Measurements from ENCODE around the gene ABHD17C.

Gene ABHD17C

GRCh38 chr15:80697075-80697685 lies 2.1 kb downstream of the ABHD17C start:
- peak overlapping the region; percentile 78 for H3K4me3 ChIP-seq (ENCODE audit: low read depth, low read length)
- no peak for TF ChIP-seq CTCF (IDR thresholded peaks at IDR 0.05; ENCODE audit: low read depth, low read length)

GRCh38 chr15:80698676-80699075 lies 3.6 kb downstream of the ABHD17C start:
- no peak for TF ChIP-seq CTCF (IDR thresholded peaks at IDR 0.05; ENCODE audit: low read depth, low read length)
- peak overlapping the region; percentile 1; the same call in 1 of the 2 replicates for H3K4me3 ChIP-seq (ENCODE audit: low read depth, low read length)

- TF ChIP-seq CTCF (IDR thresholded peaks at IDR 0.05; ENCODE audit: low read depth, low read length), result no peak
Observed at GRCh38 chr15:80699981-80700380, 4.9 kb downstream of the ABHD17C start.

GRCh38 chr15:80701676-80702311 lies 6.7 kb downstream of the ABHD17C start:
- TF ChIP-seq CTCF (IDR thresholded peaks at IDR 0.05; ENCODE audit: low read depth, low read length), result no peak

More at GRCh38 chr15:80699981-80700380, 4.9 kb downstream of the ABHD17C start:
- no peak overlapping the region for H3K4me3 ChIP-seq (ENCODE audit: low read depth, low read length)

GRCh38 chr15:80703081-80703480 lies 8.0 kb downstream of the ABHD17C start:
- TF ChIP-seq CTCF (IDR thresholded peaks at IDR 0.05; ENCODE audit: low read depth, low read length), result no peak

More at GRCh38 chr15:80701676-80702311, 6.7 kb downstream of the ABHD17C start:
- H3K4me3 ChIP-seq (ENCODE audit: low read depth, low read length), result no peak overlapping the region

GRCh38 chr15:80703965-80704364 lies 8.9 kb downstream of the ABHD17C start:
- no peak for TF ChIP-seq CTCF (IDR thresholded peaks at IDR 0.05; ENCODE audit: low read depth, low read length)
- no peak overlapping the region for H3K4me3 ChIP-seq (ENCODE audit: low read depth, low read length)

More at GRCh38 chr15:80703081-80703480, 8.0 kb downstream of the ABHD17C start:
- no peak overlapping the region for H3K4me3 ChIP-seq (ENCODE audit: low read depth, low read length)

GRCh38 chr15:80706161-80706560 lies 11.1 kb downstream of the ABHD17C start:
- H3K4me3 ChIP-seq (ENCODE audit: low read depth, low read length), result no peak overlapping the region
- TF ChIP-seq CTCF (IDR thresholded peaks at IDR 0.05; ENCODE audit: low read depth, low read length), result no peak
